C4-2B (cell line): ENCODE results near the gene ANGPT4.

ENCODE experiments used
- CTCF ChIP-seq: fragments of 450-650 bp; conservative IDR thresholded peaks from 2 replicates; pipeline ENCODE4 v1.5.1; 2017; ENCODE audit warnings: mild to moderate bottlenecking
- ZFX ChIP-seq: fragments of 450-650 bp; IDR thresholded peaks from 2 replicates; pipeline ENCODE4 v1.6.1; 2017

GRCh38 chr20:839626-840025 lies 76.5 kb downstream of the ANGPT4 start:
- TF ChIP-seq CTCF (no peak), ZFX (no peak)
